Fibroblast of lung (primary cell): Measurements from ENCODE around the gene SNRNP200.

Experiments
- EZH2 ChIP-seq: IDR thresholded peaks from 2 replicates; pipeline ENCODE4 v1.5.1; 2012; ENCODE audit warnings: low read length, control low read depth, mild to moderate bottlenecking; ENCODE audit errors: missing control alignments
- TF ChIP-seq, protein P1 (sequence below), 2 donors: IDR thresholded peaks in 1 of 2; conservative IDR thresholded peaks in 1 of 2; 1 replicate in 1 of 2; 2 replicates in 1 of 2; pipeline ENCODE4 v1.5.1; 2011 to 2012; ENCODE audit warnings: low read length in 2 of 2, control low read depth in 1 of 2, inconsistent platforms in 1 of 2, low read depth in 1 of 2, mild to moderate bottlenecking in 1 of 2

DNA sequence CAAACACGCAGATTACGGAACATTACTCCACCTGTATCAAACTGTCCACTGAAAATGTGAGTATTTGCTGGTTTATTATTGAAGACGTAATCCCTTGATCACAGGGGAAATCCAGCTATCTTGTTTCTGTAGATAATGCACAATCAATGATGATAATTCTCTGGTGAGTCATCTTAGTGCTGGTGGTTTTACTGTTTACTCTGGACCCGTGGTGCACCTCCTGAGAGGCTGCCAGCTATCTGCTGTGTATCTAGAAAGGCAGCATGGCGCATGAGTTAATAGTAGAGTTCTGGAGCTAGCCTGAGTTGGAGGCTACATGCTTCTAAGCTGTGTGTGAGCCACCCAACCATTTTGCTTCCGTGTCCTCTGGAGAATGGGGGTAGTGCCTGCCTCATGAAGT lies 36.7 kb upstream of the SNRNP200 start:
- TF ChIP-seq, protein P1, sequence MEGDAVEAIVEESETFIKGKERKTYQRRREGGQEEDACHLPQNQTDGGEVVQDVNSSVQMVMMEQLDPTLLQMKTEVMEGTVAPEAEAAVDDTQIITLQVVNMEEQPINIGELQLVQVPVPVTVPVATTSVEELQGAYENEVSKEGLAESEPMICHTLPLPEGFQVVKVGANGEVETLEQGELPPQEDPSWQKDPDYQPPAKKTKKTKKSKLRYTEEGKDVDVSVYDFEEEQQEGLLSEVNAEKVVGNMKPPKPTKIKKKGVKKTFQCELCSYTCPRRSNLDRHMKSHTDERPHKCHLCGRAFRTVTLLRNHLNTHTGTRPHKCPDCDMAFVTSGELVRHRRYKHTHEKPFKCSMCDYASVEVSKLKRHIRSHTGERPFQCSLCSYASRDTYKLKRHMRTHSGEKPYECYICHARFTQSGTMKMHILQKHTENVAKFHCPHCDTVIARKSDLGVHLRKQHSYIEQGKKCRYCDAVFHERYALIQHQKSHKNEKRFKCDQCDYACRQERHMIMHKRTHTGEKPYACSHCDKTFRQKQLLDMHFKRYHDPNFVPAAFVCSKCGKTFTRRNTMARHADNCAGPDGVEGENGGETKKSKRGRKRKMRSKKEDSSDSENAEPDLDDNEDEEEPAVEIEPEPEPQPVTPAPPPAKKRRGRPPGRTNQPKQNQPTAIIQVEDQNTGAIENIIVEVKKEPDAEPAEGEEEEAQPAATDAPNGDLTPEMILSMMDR (conservative IDR thresholded peaks at IDR 0.05 in 1 of 2, IDR thresholded peaks at IDR 0.05 in 1 of 2; ENCODE audit: low read depth in 1 of 2, low read length in 2 of 2) = no peak
- TF ChIP-seq EZH2 = no peak
